Sigmoid colon (tissue), 7 donors: ENCODE data around the gene MVB12B. TPM values are rescaled to one million over a fixed set of nuclear protein-coding genes. Genes with fewer than 3 reads are reported as not detected.

Source experiments
- DNase-seq: peaks from one replicate; pipeline ENCODE4 v3.0.0-alpha.2; 2019
- H3K27ac ChIP-seq, 4 donors: fragments of 200-600 bp; sonication (generic); one replicate each; pipeline ENCODE4 v1.5.1; 2016 to 2019; ENCODE audit warnings: mild to moderate bottlenecking in 1 of 4
- H3K27me3 ChIP-seq, 3 donors: fragments of 200-600 bp; sonication (generic); one replicate each; pipeline ENCODE4 v1.5.1; 2019; ENCODE audit warnings: mild to moderate bottlenecking in 1 of 3
- H3K36me3 ChIP-seq, 4 donors: fragments of 200-600 bp; sonication (generic); one replicate each; pipeline ENCODE4 v1.5.1; 2016 to 2019
- H3K4me1 ChIP-seq, 4 donors: fragments of 200-600 bp; sonication (generic); one replicate each; pipeline ENCODE4 v1.5.1; 2017 to 2019
- H3K4me3 ChIP-seq, 4 donors: fragments of 200-600 bp; sonication (generic); one replicate each; pipeline ENCODE4 v1.5.1; 2017 to 2019; ENCODE audit warnings: mild to moderate bottlenecking in 2 of 4, moderate library complexity in 1 of 4
- H3K9me3 ChIP-seq, 4 donors: fragments of 200-600 bp in 3 of 4; sonication (generic) in 3 of 4; one replicate each; pipeline versions ENCODE4 v1.5.1 to v1.6.1; 2013 to 2019
- EP300 ChIP-seq, 4 donors: sonication (generic); formaldehyde crosslinking; IDR thresholded peaks; one replicate each; pipeline ENCODE4 v1.6.1; 2017; ENCODE audit warnings: antibody characterized with exemption in 4 of 4
- POLR2A ChIP-seq, 2 donors: fragments of 450-650 bp; IDR thresholded peaks; one replicate each; pipeline ENCODE4 v1.6.1; 2016; ENCODE audit warnings: antibody characterized with exemption in 2 of 2, mild to moderate bottlenecking in 2 of 2, moderate library complexity in 2 of 2
- POLR2AphosphoS5 ChIP-seq, 4 donors: sonication (generic); formaldehyde crosslinking; IDR thresholded peaks; one replicate each; pipeline ENCODE4 v1.6.1; 2017; ENCODE audit warnings: antibody characterized with exemption in 4 of 4
- WGBS, 2 donors: extraction: QIAGEN DNeasy Blood & Tissue Kit; methylation state at CpG; one replicate each; pipeline ENCODE4 v1.1.7; 2013; 5-methylcytosine and 5-hydroxymethylcytosine counted together
- intact Hi-C: fragments of 100-400 bp; cut with DNase I; formaldehyde crosslinking; loops from one replicate; pipeline ENCODE4 v1.15.1; 2023
- polyA plus RNA-seq, 3 donors: library from polyadenylated mRNA; stranded (reverse); fragments of 200-250 nt; gene quantifications; one replicate each; pipeline ENCODE4 v1.2.3, GENCODE V29; 2013
- total RNA-seq, 4 donors: library from RNA; depleted of rRNA; stranded (reverse); fragments of >200 nt; gene quantifications; one replicate each; pipeline ENCODE4 v1.1.0, GENCODE V29; 2016
- TF ChIP-seq, protein P1 (sequence below), 4 experiments: fragments of 450-650 bp in 3 of 4; fragments of 200-600 bp in 1 of 4; IDR thresholded peaks; one replicate each; pipeline ENCODE4 v1.5.1; 2016 to 2019; ENCODE audit warnings: antibody characterized with exemption in 4 of 4, mild to moderate bottlenecking in 3 of 4, moderate library complexity in 2 of 4
- donor health status: healthy with polysubstance abuse.
- donor health status: Bipolar disorder and iron deficiency.
- donor health status: healthy.

MVB12B gene
- total and polyA plus RNA-seq, 7 donors: 5.1 to 14.4 (median 12.2) TPM

DNA sequence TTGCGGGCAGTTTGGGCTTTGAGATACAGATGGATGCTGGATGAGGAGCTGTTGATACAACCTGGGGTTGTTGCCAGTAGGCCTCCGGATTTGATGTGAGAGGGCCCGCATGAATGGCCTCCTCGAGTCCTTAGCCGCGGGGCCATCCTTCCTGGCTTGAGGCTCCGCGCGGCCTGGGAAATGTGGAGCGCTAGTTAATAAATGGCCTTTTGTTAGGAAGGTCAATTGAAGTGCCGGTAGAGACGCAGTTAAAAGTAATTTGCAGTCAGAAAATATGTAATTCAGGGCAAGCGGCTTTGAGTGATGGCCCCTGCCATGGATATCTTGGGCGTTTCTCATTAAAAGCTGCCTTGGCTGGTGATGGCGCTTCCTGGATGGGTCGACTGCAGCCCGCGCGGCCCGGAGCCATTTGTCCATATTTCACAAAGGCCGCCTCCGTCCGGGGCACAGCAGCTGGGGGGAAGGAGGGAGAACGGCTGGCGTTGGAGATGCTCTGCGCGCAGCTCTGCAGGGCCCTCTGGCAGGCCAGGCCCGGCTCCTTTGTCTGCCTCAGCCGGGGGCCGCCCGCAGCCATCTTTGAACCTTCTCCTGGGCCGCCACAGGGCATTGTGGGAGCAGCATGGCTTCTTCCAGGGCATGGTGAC is 11.2 kb downstream of the MVB12B start:
- DNase-seq: no peak
- no peak for TF ChIP-seq EP300 (IDR thresholded peaks at IDR 0.05)
- no peak for TF ChIP-seq POLR2AphosphoS5 (IDR thresholded peaks at IDR 0.05)
- TF ChIP-seq, protein P1, sequence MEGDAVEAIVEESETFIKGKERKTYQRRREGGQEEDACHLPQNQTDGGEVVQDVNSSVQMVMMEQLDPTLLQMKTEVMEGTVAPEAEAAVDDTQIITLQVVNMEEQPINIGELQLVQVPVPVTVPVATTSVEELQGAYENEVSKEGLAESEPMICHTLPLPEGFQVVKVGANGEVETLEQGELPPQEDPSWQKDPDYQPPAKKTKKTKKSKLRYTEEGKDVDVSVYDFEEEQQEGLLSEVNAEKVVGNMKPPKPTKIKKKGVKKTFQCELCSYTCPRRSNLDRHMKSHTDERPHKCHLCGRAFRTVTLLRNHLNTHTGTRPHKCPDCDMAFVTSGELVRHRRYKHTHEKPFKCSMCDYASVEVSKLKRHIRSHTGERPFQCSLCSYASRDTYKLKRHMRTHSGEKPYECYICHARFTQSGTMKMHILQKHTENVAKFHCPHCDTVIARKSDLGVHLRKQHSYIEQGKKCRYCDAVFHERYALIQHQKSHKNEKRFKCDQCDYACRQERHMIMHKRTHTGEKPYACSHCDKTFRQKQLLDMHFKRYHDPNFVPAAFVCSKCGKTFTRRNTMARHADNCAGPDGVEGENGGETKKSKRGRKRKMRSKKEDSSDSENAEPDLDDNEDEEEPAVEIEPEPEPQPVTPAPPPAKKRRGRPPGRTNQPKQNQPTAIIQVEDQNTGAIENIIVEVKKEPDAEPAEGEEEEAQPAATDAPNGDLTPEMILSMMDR (IDR thresholded peaks at IDR 0.05): no peak
- TF ChIP-seq POLR2A (IDR thresholded peaks at IDR 0.05): no peak
- peak overlapping the region in 1 of 4 donors; percentile 40 for H3K27ac ChIP-seq
- no peak overlapping the region for H3K4me3 ChIP-seq
- H3K4me1 ChIP-seq: peaks cover 0 to 53% (median 27%) of the 10 kb centered on the region in 4 donors
- H3K27me3 ChIP-seq: no peaks in the 10 kb centered on the region
- intact Hi-C loops: no loop called here
- WGBS, 2 donors: 94 to 95% methylated on average over 32 of the region's 32 CpGs
- peaks cover 0 to 20% (median 0%) of the 10 kb centered on the region in 4 donors for H3K36me3 ChIP-seq
- H3K9me3 ChIP-seq: no peaks in the 10 kb centered on the region

DNA sequence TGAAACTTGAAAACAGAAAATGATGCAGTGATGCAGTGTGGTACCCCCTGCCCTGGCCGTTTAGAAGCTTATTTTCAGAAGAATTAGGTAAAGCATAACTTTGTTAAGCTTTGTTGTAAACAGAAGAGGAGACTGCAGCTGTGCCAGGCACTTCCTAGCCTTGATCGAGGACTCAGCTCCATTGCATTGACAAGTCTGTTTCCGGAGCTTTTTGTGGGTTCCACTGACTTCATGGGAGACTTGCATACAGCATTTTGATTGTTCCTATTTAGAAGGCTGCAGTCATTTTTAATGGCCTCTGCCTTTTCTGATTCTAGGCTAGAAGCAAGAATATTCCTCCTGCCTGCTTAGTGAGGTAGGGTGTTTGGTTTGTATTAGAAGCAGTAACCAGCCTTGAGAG is 12.3 kb downstream of the MVB12B start:
- Histone ChIP-seq H3K4me1 (peaks cover 0 to 53% (median 24%) of the 10 kb centered on the region in 4 donors), H3K27me3 (no peaks in the 10 kb centered on the region), H3K27ac (peak overlapping the region in 1 of 4 donors; percentile 33), H3K9me3 (no peaks in the 10 kb centered on the region), H3K36me3 (peaks cover 0 to 20% (median 0%) of the 10 kb centered on the region in 4 donors), H3K4me3 (no peak overlapping the region)
- intact Hi-C loops: no loop called here
- no peak for DNase-seq
- TF ChIP-seq POLR2AphosphoS5 (IDR thresholded peaks at IDR 0.05) (no peak), POLR2A (IDR thresholded peaks at IDR 0.05) (no peak), EP300 (IDR thresholded peaks at IDR 0.05) (no peak)
- TF ChIP-seq, protein P1 (IDR thresholded peaks at IDR 0.05): no peak
- 48 to 49% methylated on average over 3 of the region's 3 CpGs for WGBS, 2 donors

DNA sequence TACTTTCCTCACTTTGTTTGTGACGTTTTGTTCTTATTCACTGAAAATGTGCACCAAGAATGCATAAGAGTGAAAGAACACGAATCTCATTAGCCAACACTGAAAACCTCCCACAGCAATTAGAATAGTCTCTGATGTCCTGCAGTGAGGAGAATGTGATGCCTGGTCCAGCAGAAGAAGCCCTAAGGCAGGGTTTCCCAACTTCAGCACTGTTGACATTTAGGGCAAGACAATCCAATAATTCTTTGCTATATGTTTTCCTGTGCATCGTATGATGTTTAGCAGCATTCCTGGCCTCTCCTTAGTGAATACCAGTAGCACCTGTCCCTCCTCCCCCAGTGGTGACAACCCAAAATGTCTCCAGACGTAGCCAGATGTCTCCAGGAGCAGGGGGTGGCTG is 14.8 kb downstream of the MVB12B start:
- DNase-seq: no peak
- no peaks in the 10 kb centered on the region for H3K9me3 ChIP-seq
- WGBS, 2 donors: 82 to 84% methylated on average over 4 of the region's 4 CpGs
- peaks cover 0 to 31% (median 10%) of the 10 kb centered on the region in 4 donors for H3K4me1 ChIP-seq
- no peaks in the 10 kb centered on the region for H3K27me3 ChIP-seq
- no peak overlapping the region for H3K27ac ChIP-seq
- H3K4me3 ChIP-seq: no peak overlapping the region
- TF ChIP-seq EP300 (IDR thresholded peaks at IDR 0.05) (no peak), POLR2A (IDR thresholded peaks at IDR 0.05) (no peak)
- TF ChIP-seq, protein P1 (IDR thresholded peaks at IDR 0.05): no peak
- intact Hi-C loops: no loop called here
- H3K36me3 ChIP-seq: peaks cover 0 to 34% (median 0%) of the 10 kb centered on the region in 4 donors

DNA sequence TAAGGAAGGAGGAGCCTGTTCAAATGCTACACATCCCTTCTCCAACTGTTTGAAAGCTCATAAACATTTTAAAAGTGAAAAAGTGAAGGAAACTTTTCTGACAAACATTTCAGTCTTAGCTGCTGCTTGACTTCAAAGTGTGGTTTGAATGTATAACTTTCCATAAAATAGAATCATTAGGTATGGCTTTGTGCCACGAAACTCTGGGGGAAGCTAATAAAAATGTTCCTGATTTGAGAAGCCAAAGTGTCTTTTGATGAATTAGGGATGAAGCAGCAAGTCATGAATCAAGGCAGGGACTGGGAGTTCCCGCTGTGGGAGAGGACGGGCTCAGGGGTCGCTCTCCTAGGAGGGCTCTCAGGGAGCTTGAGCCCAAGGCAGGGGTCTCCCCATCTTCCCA is 15.3 kb downstream of the MVB12B start:
- Histone ChIP-seq H3K4me3 (no peak overlapping the region), H3K27ac (no peak overlapping the region), H3K4me1 (peaks cover 0 to 29% (median 8%) of the 10 kb centered on the region in 4 donors), H3K9me3 (no peaks in the 10 kb centered on the region), H3K27me3 (no peaks in the 10 kb centered on the region), H3K36me3 (peaks cover 0 to 34% (median 0%) of the 10 kb centered on the region in 4 donors)
- intact Hi-C loops: no loop called here
- DNase-seq: no peak
- WGBS, 2 donors: 81 to 83% methylated on average over 4 of the region's 4 CpGs
- TF ChIP-seq POLR2A (IDR thresholded peaks at IDR 0.05): no peak
- peak in 1 of 4 donors; percentile 27 for TF ChIP-seq POLR2AphosphoS5 (IDR thresholded peaks at IDR 0.05)

DNA sequence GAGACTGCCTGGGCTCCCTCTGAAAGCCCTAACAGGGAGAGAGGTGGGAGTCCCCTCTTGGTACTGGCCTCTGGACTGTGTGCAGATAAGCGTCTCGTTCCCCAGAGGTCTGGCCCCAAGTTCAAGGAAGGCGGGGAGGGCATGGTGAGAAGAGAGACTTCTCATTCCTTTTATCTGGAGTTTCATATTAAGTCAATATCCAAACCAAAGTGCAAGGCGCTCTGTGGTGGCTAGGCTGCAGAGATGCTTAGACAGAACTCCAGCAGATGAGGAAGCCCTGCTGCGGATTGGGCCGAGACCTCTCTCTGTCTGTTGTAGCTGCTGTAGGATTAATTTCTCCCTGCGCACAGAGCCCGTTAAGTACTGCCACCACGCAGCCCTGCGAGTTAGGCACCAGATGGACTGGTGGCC is 16.0 kb downstream of the MVB12B start:
- no peak for TF ChIP-seq POLR2A (IDR thresholded peaks at IDR 0.05)
- TF ChIP-seq, protein P1 (IDR thresholded peaks at IDR 0.05): no peak
- intact Hi-C loops: no loop called here
- H3K27me3 ChIP-seq: no peaks in the 10 kb centered on the region
- H3K27ac ChIP-seq: no peak overlapping the region
- H3K36me3 ChIP-seq: peaks cover 0 to 34% (median 0%) of the 10 kb centered on the region in 4 donors
- no peak overlapping the region for H3K4me3 ChIP-seq
- DNase-seq: no peak
- peaks cover 0 to 29% (median 6%) of the 10 kb centered on the region in 4 donors for H3K4me1 ChIP-seq
- 80 to 90% methylated on average over 10 of the region's 10 CpGs for WGBS, 2 donors
- no peaks in the 10 kb centered on the region for H3K9me3 ChIP-seq
